NOMO-1 treated with dmso at 0.1 percent for 144 hours (cell line): ENCODE measurements around the gene AP1S2.
A peak's percentile ranks its signal among the peaks of the same experiment; 100 is the strongest.

ENCODE experiments used
- DNase-seq: peaks from one replicate; lab custom pipeline; 2025; ENCODE audit not compliant: unreplicated experiment; lab: John Stamatoyannopoulos, UW

Gene AP1S2

GRCh38 chrX:15812192-15812938 is 42.2 kb downstream of the AP1S2 start:
- no peak for DNase-seq

GRCh38 chrX:15808254-15808653 is 46.4 kb downstream of the AP1S2 start:
- no peak for DNase-seq

DNA sequence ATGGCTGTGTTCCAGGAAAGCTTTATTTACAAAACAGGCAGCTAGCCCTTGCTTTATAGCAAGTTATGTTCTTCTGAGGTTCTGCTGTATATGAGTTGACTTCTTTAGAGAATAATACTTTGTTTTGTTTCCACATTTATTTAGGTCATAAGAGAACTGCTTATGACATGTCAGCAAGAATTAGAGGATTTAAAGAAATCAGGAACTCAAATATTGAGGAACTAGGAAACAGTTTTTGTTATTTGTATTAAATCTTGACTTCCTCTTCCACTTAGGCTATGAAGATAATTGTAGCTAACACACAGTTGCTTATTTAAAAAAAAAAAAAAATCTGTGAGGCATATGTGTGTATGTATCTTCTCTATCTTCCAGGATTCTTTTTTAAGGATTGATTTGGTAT is 50.0 kb downstream of the AP1S2 start:
- peak; percentile 40 for DNase-seq

DNA sequence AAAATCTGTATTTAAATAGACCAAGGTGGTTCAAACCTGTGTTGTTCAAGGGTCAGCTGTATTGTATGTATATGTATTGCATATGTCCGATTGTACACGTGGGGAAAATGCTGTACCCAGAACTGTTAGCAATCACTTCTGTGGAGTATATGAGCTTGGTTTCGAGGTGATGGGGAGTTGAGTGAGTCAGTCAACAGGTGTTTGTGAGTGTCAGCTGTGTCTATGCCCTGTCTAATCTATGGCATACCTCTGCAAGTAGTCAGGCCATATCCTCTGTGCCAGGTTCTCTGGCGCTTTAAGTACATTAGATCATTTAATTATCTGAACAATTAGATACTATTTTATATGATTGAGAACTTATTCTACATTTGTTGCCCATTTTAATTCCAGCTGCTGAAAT is 56.9 kb downstream of the AP1S2 start:
- no peak for DNase-seq

GRCh38 chrX:15790769-15791290 is 63.8 kb downstream of the AP1S2 start:
- peak; percentile 86 for DNase-seq

GRCh38 chrX:15789979-15790768 is 64.4 kb downstream of the AP1S2 start, which contains the start of gene ZRSR2:
Gene ZRSR2 (plus strand): TSS chrX:15790484. CDS start chrX:15790496, 12 bp downstream.
- DNase-seq: peak; percentile 89

- DNase-seq: peak; percentile 59
These were observed 67.7 kb downstream of the AP1S2 start for GRCh38 chrX:15786915-15787314.

DNA sequence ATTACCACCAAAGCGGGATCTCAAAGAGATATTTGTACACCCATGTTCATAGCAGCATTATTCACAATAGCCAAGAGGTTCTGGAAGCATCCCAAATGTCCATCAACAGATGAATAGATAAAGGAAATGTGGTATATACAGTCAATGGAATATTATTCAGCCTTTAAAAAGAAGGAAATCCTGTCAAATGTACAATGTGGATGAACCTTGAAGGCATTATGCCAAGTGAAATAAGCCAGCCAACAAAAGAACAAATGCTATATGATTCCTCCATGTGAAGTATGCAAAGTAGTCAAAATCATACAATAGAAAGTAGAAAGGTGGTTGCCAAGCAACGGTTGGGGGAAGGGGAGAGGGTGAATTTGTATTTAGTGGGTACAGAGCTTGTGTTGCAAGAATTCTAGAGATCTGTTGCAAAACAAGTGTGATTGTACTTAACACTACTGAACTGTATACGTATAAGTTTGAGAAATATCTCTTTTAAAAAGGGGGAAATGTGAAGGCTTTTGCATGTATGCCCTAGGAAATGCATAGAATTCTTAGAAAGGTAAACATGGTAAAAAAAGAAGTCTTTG is 69.3 kb downstream of the AP1S2 start:
- peak; percentile 28 for DNase-seq

GRCh38 chrX:15781961-15782699 is 72.5 kb downstream of the AP1S2 start:
- DNase-seq: peak; percentile 26
